Astrocyte (in vitro differentiated cells and primary cell): ENCODE data around the gene IQCN.

Experiments used
- CTCF ChIP-seq: IDR thresholded peaks from 2 replicates; pipeline ENCODE4 v1.5.1; 2011; ENCODE audit warnings: low read depth, mild to moderate bottlenecking, inconsistent platforms, low read length, moderate library complexity; ENCODE audit not compliant: insufficient read depth
- EZH2 ChIP-seq: IDR thresholded peaks from 2 replicates; pipeline ENCODE4 v1.6.1; 2012; ENCODE audit warnings: mild to moderate bottlenecking, low read length, inconsistent platforms; ENCODE audit not compliant: insufficient read depth

GRCh38 chr19:18284712-18285360 is 10.6 kb upstream of the IQCN start:
- TF ChIP-seq CTCF (no peak), EZH2 (no peak)
